ENCODE measurements around the gene ZNF532. TPM values are rescaled to one million over a fixed set of nuclear protein-coding genes. Genes with fewer than 3 reads are reported as not detected.

The ZNF532 gene
- total RNA-seq, 1 donor, result 7.3 TPM

DNA sequence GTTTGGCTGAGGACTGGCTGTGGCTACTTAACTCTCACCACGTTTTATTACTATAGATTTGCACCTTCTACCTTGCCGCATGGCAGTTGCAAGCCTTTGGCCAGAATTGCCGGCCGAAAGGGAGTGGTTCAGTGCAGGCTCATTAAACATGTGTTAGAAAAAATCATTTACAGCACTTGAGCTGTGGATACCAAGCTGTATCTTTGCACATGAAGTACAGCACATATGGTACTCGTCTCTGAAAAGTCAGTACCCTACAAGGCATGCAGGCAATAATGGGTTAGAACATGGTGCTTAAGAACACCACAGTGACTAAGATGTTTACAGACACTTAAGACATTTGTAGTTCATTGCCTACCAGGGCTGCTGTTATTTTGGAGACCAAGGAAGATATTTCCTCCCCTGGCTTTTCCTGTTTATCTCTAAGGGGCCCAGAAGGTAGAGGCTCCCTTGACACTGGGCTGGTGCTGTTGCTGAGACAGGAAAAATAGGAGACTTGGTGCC, 103.1 kb downstream of the ZNF532 start:
- DNase-seq (ENCODE audit: low read depth in 2 of 3, low spot score in 2 of 3), result no peak

DNA sequence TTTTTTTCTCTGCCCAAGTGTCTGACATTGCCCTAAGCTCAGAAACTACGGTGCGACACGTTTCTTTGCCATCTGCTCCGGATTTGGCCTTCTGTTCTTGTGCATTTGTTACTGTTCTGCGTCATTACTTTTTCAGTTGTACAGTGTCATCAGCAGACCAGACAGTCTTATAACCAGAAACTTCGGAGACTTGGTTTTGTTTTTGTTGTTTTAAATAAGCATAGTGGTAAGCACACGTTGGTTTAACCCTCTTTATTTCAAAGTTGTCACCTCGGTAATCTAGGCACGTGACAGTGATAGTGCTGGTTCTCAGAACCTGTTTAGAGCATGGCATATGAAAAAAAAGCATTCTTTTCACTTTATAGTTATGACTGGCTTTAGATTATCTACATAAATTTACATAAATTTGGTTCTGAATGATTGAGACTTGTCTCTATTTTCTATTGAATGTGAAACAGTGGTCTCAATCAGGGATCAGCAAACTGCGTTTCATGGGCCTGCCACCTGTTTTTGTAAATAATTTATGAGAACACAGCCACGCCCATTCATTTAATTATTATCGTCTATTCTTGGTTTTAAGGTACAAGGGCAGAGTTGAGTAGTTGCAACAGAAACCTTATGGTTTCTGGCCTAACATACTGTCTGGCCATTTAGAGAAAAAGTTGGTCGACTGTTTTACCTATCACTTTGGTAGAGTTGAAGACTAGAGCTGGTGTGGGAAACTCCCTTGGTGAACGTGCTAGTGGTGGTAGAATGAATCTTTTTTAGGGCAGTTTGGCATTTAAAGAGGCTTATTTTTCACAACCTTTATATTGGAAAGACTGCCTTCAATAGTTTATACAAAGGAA, 106.5 kb downstream of the ZNF532 start:
- no peak for DNase-seq (ENCODE audit: low read depth in 2 of 3, low spot score in 2 of 3)

DNA sequence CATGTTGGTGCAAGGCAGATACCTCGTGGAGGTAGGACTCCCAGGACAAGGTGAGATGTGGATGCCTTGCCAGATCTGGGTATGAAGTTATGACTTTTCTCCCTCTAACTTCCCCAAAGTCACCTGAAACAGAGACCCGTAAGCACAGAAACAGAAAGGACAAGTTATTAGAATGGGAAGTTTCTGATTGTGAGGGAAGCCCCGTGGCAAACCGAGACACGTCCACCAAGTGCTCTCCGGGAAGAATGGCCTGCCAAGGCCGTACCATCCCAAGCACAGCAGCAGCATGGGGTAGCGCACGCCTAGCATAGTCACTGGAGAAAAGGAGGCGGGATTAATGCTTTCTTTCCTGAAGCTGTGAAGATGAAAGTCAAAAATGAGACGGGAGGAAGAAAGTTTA, 110.6 kb downstream of the ZNF532 start:
- no peak for DNase-seq (ENCODE audit: low read depth in 2 of 3, low spot score in 2 of 3)

DNA sequence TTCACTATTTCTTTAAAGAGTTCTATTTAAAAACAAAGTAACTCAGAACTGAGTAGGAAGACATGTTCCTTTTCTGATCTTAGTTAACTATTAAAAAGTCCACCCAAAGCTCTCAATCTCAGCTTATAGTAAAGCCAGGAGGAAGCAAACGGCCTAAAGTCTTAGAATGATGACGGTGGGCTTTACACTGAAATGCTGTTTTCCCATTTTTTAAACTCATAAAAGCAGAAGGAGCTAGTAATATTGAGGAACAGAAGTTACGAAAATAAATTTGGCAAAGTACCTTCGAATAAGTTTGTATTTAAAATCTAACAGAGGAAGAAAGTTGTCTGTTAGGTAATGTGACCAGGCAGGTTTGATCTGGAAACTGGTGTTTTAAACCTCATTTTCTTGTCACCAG, 111.1 kb downstream of the ZNF532 start:
- no peak for DNase-seq (ENCODE audit: low read depth in 2 of 3, low spot score in 2 of 3)

DNA sequence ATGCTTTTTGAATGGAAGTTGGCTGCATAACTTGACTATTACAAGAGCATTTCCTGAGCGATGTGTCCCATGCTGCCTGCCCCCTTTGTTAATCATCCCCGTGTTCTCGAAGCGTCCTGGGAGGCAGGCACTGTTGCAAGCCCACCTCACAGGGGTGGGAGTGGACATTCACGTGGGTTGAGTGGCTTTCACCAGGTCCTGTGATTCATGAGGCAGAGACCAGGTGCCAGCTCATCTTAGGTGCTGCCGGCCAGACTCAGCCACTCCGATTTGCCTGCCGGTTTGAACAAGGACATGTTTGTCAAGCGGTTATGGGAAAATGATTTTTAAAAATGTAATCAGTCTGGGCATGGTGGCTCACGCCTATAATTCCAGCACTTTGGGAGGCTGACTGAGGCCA, 112.5 kb downstream of the ZNF532 start:
- DNase-seq (ENCODE audit: low read depth in 2 of 3, low spot score in 2 of 3), result no peak

DNA sequence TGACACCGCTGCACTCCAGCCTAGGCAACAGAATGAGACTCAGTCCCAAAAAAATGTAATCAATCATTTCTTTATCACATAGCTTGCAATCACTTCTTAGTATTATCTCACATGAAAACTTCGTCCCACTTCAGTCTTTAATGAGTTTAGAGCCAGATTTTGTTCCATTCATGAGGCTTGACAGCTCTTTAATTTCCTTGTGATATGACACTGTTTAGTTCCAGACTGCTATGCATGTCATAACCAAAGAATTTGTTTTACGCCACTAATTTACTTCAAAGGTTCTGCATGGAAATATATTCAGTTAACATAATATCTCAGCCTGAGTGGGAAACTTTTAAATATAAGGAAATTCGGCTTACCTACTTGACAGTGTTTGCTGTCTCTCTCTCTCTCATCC, 113.1 kb downstream of the ZNF532 start:
- DNase-seq (ENCODE audit: low read depth in 2 of 3, low spot score in 2 of 3), result no peak

DNA sequence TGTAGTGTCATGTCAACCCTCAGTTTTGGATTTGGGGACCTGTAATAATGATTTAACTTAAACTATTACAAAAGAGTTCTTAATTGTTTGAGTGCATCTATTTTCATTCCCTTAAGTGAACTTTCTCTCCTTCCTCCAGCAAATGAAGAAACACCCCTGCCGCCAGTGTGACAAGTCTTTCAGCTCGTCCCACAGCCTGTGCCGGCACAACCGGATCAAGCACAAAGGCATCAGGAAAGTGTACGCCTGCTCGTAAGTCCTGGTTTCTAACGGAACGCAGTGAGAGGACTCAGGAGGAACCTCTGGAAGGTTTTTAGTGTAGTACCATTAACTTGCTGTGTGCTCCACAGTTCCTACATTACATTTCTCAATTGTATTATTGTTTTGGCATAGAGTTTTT, 114.2 kb downstream of the ZNF532 start:
- no peak for DNase-seq (ENCODE audit: low read depth in 2 of 3, low spot score in 2 of 3)

DNA sequence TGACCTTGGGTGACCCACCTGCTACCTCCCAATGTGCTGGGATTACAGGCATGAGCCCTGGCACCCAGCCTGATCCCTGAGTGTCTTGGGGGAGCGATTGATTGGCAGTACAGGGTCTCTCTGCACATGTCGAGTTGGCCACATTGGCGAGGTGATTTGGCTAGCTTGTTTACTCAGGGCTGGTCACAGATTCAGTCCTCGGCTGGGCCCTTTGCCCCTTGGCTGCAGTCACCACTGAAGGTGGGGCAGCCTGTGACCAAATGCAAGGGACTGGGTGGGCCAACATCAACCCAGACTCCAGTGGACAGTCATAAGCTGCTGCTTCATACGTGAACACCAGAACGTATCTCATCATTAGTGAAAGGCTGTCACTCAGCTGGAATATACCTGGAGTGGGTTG, 114.9 kb downstream of the ZNF532 start:
- DNase-seq (ENCODE audit: low read depth in 2 of 3, low spot score in 2 of 3), result no peak

DNA sequence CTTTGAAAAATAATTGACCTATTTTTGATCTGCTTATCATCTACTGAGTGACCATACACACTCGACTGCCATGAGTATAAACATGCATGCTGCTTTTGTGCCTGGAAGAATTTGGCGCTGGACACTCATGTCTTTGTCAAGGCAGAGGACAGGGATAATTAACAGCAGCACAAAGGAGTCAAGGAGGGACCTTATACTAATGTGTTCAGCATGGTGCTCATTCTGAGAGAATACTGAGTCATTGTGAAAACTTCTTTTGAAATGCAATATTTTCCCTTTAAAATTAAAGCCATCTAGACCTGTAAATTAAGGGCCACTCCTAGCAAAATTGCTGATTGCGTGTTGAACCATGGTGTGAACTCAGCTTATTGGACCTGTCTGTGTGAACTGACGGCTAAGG, 116.3 kb downstream of the ZNF532 start:
- DNase-seq (ENCODE audit: low read depth in 2 of 3, low spot score in 2 of 3), result no peak

DNA sequence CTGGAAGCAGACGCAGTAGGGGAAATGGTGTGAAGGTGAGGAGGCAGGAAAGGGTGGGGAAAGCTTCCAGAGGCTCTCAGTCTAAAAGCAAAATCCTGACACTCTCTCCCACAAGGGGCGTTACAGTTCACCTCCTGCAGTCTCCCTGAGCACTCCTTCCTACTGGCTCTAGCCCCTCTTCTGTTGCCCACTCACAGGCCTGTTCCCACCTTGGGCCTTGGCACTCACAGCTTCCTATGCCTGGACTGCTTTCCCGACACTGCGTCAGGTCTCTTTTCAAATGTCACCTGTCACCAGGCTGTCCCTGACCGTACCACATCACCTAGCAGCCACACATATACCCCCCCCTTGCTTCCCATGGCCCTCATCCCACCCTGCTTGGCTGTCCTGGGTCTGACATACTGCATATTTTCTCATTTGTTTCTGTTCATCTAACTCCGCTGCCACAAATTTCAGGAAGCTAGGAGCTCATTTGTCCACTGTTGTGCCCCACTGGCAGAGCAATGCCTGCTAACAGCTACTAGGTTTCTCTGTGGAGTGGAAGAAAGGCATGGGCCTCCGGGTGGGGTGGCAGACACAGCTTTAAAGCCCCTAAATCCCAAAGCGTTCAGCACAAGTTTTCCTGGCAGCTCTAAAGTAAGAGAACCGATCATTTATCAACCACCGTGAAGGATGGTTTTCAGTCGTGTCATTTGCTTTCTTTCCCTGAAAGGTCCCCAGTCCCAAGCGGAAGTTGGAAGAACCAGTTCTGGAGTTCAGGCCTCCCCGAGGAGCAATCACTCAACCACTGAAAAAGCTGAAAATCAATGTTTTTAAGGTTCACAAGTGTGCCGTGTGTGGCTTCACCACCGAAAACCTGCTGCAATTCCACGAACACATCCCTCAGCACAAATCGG, 118.8 kb downstream of the ZNF532 start:
- no peak for DNase-seq (ENCODE audit: low read depth in 2 of 3, low spot score in 2 of 3)

DNA sequence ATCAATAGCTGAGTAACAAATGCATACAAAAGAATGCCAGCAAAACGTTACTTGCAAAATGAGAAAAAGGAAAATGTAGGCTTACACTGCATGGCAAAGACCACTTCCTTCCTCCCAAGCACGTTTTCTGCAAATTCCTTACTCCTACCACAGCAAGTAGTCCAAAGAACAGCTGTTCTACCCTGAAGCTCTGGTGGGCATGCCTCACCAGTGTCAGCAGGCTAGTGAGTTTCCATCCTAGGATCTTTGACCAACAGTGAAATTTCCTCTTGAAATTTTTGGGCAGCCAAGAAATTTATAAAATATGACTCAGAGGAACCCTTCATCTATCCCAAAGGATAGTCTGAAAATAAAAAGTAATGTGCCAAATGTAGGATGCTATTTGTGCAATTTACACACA, 123.9 kb downstream of the ZNF532 start:
- no peak for DNase-seq (ENCODE audit: low read depth in 2 of 3, low spot score in 2 of 3)

DNA sequence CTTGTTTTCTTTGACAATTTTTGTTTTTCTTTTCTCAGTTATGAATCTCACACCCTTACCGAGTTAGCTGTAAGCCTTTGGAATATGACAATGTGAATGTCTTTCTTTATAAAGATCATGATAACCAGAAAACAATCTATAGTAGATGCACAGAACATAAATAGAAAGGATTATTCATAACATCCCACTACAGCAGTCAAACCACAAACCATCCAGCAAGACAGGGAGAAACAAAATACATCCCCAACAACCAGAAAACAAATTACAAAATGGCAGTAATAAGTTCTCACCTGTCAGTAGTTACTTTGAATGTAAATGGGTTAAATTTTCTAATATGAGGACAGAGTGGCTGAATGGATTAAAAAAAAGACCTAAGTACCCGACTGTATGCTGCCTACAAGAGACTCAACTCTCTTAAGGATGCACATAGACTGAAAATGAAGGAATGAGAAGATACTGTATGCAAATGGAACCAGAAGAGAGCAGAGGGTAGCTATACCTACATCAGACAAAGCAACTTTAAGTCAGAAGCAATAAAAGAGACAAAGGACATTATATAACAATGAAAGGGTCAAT, 124.6 kb downstream of the ZNF532 start:
- peak in 1 of 3 donors; percentile 10 for DNase-seq (ENCODE audit: low read depth in 2 of 3, low spot score in 2 of 3)

DNA sequence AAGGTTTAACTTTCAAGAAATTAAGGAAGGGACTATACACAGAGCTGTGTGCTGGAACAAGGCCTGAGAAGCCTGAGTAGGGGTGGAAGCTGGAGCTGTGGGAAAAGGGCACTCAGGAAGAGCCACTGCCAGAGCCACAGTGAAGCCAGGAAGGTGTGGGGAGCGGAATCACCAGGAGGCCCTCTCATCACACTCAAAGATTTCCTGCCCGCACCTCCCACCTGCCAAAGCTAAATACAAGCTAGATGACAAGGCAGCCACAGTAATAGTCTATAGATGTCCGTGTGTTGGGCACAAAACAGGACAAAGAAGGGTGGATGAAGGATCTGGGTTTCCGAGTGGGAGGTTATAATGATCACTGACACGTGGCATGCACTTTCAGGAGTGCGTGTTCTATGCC, 126.0 kb downstream of the ZNF532 start:
- no peak for DNase-seq (ENCODE audit: low read depth in 2 of 3, low spot score in 2 of 3)

DNA sequence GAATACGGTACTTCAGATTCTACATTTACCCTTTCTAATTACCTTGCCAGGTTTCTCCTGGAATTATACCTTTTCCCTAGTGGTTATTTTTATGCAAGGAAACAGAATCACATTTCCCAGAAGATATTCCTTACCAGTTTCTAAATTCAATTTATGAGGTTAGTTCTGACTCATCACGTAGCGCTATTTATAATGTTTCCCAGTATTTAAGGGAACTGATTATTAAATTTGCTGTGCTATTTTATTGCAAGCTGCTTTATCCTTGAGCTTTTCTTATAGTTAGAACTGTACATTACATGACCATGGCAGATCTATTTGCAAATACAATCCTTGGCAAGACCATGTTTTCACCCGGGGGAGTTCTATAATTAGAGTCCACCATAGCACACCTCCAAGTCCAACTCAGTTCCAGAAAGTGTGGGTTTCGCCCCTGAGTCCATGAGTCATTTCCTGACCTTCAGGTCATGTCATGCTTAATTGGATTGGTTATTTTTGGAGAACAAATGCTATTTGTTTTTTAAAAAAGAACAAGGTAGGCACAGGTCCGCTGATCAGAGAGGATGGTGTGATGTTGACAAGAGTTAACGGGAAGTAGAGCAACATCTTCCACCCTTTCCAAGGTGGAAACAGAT, 126.6 kb downstream of the ZNF532 start:
- no peak for DNase-seq (ENCODE audit: low read depth in 2 of 3, low spot score in 2 of 3)

DNA sequence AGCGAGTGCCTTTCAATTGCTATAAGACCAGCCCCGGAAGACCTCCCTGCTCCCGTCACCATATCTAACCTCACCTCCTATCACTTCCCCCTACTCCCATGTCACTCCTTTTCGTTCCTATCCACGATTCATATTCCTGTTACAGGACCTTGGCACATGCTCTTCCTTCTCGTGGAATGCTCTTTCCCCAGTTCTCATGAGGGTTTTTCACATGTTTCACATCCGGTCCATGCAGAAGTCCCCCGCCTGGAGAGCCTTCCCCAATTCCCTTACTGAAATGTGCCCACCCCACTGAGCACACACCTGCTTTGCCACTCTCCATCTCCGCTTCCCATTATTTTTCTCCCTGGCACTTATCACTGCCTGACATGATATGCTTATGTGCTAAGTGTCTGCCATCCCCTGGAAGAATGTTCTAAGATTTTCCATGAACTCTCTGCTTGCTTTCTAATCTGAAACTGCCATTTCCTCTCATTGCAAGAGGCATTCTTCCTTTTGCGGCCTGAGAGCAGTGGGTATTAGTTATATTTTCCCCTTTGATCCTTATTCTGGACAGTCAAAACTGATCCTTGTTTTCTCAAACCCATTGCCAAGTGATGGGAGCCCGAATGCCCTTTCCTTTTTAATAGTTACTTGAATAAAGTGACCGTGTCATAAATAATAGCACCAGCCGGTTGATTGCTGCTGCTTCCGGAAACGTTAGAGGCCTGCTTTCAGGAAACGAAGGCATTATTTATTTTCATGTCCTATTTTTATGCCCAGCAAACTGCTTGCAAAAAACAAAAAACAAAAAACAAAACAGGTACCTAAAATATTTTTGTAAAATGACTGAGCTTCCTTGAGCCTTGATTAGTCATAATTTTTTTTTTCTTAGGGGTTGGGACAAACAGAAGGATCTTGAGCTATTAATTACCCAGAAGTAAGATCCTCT, 127.9 kb downstream of the ZNF532 start:
- DNase-seq (ENCODE audit: low read depth in 2 of 3, low spot score in 2 of 3), result peak in 1 of 3 donors; percentile 35

DNA sequence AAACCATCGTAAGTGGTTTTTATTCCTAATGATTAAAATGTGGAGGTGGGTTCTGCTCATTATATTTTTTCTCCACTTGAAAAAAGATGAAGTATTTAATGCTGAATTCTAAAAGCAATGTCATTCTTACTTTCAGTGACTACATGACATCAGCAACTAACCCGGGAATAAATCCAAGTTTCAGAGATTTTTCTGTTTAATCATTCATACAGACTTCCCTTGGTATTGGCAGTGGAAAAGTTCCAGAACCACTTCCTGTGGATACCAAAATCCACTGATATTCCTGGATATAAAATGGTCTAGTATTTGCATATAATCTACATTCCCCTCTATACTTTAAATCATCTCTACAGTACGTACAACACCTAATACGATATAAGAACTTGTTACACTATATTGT, 128.6 kb downstream of the ZNF532 start:
- no peak for DNase-seq (ENCODE audit: low read depth in 2 of 3, low spot score in 2 of 3)

DNA sequence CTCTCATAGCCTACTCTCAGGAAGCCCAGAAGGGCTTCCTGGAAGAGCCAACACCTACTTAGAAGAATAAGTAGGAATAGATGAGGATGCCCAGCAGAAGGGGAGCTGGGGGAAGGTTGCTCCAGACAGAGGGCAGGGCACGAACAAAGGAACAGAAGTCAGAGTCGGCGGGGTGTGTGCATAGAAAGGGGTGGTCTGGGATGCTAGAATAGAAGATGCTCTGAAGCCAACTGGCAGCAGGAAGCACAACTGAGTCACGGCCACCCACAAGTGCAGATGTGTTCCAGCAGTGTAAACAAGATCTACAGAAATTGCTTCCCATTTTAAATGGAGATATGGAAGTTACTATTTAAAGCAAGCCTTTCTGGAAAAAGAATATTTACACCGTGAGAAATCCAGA, 131.0 kb downstream of the ZNF532 start:
- DNase-seq (ENCODE audit: low read depth in 2 of 3, low spot score in 2 of 3), result no peak

DNA sequence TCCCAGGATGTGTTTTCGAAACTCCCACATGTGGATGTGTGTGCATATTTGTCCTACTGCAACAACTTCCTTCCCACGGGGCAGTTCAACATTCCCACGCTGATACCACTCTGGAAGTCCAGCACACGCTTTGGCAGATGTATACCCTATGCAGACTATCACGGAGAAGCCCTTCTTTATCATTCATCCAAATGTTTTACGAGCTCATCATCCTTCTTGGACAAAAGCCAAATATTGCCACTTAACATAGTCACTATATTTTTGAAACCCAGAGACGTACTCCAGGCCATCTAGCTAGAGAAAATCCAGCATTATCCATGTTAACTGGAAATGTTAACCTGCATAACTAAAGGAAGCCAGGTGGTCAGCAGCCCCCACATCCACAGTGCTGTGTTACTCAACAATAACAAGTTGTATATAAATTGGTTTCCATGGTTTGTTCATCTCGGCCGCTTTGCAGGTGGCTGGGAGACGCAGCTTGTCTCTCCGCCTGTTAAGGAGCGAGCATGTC, 131.5 kb downstream of the ZNF532 start:
- peak in 1 of 3 donors; percentile 10 for DNase-seq (ENCODE audit: low read depth in 2 of 3, low spot score in 2 of 3)

DNA sequence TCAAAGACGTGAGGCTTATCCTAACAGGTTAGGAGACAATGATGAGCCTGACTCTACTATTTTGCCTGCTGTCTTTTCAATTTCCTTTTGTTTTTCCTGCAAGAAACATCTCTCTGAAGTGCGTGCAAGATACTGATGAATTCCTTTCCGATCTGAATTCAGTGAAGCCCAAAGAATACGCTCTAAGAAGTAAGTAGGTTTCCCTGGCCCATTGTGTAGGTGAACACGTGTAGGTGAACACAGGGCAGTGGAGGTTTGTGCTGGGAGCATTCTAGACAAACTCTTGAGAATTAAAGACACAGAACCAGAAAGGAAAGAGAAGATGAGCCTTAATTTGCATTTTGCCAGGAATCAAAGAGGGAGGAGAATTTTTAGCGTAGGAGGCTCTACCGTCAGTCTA, 132.0 kb downstream of the ZNF532 start:
- DNase-seq (ENCODE audit: low read depth in 2 of 3, low spot score in 2 of 3), result no peak
